GM18505 (cell line): Measurements from ENCODE around the gene SEMG2.

Experiments
- ATAC-seq: cut with Tn5 transposase; IDR thresholded peaks from one replicate; pipeline ENCODE4 v1.9.1; 2021; ENCODE audit not compliant: unreplicated experiment
- POLR2A ChIP-seq: IDR thresholded peaks from 4 replicates; pipeline ENCODE4 v1.6.1; 2011; ENCODE audit warnings: borderline replicate concordance; ENCODE audit not compliant: insufficient read depth, insufficient read length; ENCODE audit errors: extremely low read depth

Gene SEMG2

GRCh38 chr20:45211569-45212474 is 9.4 kb upstream of the SEMG2 start:
- TF ChIP-seq POLR2A: no peak
- ATAC-seq: no peak

DNA sequence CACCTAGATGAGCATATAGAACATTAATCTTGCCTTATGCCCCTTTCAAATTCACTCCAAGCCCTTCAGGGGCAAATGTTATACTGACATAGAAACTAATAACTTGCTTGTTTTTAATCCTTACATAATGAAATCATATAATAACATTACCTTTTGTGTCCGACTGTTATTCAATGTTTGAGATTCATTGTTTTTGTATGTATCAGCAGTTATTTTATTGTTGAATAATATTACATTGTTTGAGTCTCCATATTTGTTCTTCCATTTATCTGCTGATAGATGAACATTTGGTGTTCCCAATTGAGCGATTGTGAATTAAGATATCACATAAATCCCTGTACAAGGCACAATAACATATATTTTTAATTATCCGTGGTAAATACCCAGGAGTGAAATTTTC is 8.3 kb upstream of the SEMG2 start:
- TF ChIP-seq POLR2A: no peak
- ATAC-seq: no peak

GRCh38 chr20:45218124-45218523 is 3.0 kb upstream of the SEMG2 start:
- no peak for ATAC-seq
- TF ChIP-seq POLR2A: no peak

- no peak for TF ChIP-seq POLR2A
Observed at GRCh38 chr20:45218636-45219035, 2.5 kb upstream of the SEMG2 start.

DNA sequence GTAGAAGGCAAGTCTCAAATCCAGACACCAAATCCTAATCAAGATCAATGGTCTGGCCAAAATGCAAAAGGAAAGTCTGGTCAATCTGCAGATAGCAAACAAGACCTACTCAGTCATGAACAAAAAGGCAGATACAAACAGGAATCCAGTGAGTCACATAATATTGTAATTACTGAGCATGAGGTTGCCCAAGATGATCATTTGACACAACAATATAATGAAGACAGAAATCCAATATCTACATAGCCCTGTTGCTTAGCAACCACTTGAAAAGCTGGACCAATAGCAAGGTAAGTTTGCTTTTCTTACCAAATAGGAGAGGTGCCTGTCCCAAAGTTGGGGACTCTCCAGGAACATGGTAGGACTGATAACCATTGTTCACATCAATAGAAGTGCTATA is 2.0 kb downstream of the SEMG2 start:
- no peak for ATAC-seq

More at GRCh38 chr20:45218636-45219035, 2.5 kb upstream of the SEMG2 start:
- ATAC-seq: no peak

GRCh38 chr20:45226287-45226686 is 5.1 kb downstream of the SEMG2 start:
- no peak for ATAC-seq
- TF ChIP-seq POLR2A: no peak

More for the DNA sequence above, 2.0 kb downstream of the SEMG2 start:
- TF ChIP-seq POLR2A: no peak

- no peak for ATAC-seq
- TF ChIP-seq POLR2A: no peak
Observed at GRCh38 chr20:45229264-45230056, 8.3 kb downstream of the SEMG2 start.

DNA sequence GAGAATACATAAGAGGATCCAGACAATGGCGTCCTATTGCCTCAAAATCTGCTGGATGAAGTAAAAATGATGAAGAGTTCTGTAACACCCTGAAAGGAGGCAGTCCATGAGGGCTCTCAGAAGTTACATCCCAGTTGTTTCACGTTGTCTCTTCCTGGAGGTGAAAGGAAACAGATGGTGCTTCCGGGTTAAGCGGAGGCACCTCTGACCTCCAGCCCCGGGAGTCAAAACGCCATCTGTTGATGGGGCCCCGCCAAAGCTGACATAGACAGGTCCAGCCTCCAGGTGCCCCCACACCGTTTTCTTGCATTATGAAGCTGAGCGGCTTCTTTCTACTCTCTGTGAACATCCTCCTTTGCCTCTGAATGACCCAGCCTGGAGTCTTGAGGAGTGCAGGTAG is 9.5 kb downstream of the SEMG2 start:
- no peak for ATAC-seq
- TF ChIP-seq POLR2A: no peak

GRCh38 chr20:45235995-45236394 is 14.8 kb downstream of the SEMG2 start:
- no peak for TF ChIP-seq POLR2A
- no peak for ATAC-seq

- no peak for ATAC-seq
- TF ChIP-seq POLR2A: no peak
Observed at GRCh38 chr20:45238139-45238538, 17.0 kb downstream of the SEMG2 start.

- ATAC-seq: no peak
- TF ChIP-seq POLR2A: no peak
Observed at GRCh38 chr20:45246109-45246508, 24.9 kb downstream of the SEMG2 start.

- TF ChIP-seq POLR2A: no peak
- no peak for ATAC-seq
Observed at GRCh38 chr20:45247865-45248264, 26.7 kb downstream of the SEMG2 start.

- TF ChIP-seq POLR2A: no peak
- ATAC-seq: no peak
Observed at GRCh38 chr20:45248609-45249008, 27.4 kb downstream of the SEMG2 start.
